Cardiac fibroblast (primary cell): Measurements from ENCODE around the gene TTYH3.

Experiments used
- DNase-seq, 2 donors: peaks; one replicate each; pipeline versions ENCODE4 v3.0.0 to v3.0.0-alpha.2; 2010; ENCODE audit warnings: low read depth in 2 of 2
- H3K4me3 ChIP-seq, 2 donors: replicated peaks in 1 of 2; 1 replicate in 1 of 2; 2 replicates in 1 of 2; pipeline ENCODE4 v1.5.1; 2011; ENCODE audit warnings: low read depth in 2 of 2, low read length in 2 of 2, mild to moderate bottlenecking in 2 of 2, moderate library complexity in 1 of 2
- CTCF ChIP-seq: IDR thresholded peaks from one replicate; pipeline ENCODE4 v1.5.1; 2011; ENCODE audit warnings: low read depth, mild to moderate bottlenecking, low read length, inconsistent platforms

The TTYH3 gene

DNA sequence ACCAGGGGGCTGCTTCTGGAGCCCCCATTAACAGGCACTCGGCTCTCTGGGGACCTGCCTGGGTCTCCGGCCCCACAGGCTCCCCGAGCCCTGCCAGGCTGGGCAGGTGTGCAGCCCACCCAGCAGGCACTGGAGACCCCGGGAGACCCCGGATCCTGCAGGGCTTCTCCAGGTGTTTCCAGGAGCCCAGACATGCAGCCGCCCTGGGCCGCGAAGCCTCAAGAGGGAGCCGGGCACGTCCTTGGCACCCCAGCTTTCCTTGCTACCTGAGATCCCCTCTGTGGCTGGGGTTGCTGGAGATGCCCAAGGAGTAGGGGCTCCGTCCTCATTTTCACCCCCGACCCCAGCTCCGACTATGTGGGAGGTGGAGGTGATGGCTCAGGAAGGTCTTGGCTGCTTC is 48.5 kb downstream of the TTYH3 start:
- TF ChIP-seq CTCF = no peak

DNA sequence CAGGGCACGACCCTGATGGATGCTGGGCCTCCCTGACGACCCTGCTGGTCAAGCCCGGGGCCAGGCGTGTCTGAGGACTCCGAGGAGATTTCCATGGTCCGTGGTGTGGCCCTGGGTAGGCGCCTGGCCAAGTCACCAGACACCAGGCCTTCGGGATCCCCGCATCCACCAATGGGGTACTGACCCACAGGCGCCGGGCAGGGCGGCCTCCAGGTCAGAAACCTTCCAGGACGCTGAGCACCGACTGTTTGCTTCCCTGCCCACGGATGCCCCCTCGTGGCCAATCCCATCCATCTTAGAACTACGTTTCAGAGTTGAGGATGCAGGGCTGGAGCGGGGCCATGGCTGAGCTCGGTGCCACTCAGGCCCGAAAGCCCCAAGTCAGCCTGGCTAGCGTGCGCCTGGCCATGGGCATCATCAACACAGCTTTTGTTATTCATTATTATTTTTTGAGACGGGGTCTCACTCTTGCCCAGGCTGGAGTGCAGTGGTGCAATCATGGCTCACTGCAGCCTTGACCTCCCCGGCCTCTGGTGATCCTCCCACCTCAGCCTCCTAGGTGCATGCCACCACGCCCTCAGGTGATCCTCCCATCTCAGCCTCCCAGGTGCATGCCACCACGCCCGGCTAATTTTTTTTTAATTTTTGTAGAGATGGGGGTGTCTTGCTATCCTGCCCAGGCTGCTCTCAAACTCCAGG is 49.2 kb downstream of the TTYH3 start:
- no peak overlapping the region for H3K4me3 ChIP-seq
- TF ChIP-seq CTCF = peak; percentile 82
- peak; percentile 76 to 80 for DNase-seq

More for the DNA sequence above, 48.5 kb downstream of the TTYH3 start:
- no peak for DNase-seq
- H3K4me3 ChIP-seq = no peak overlapping the region

- no peak overlapping the region for H3K4me3 ChIP-seq
- no peak for DNase-seq
- no peak for TF ChIP-seq CTCF
Observed at GRCh38 chr7:2681929-2682799, 50.4 kb downstream of the TTYH3 start.

- H3K4me3 ChIP-seq = no peak overlapping the region
- no peak for TF ChIP-seq CTCF
- DNase-seq = no peak
Observed at GRCh38 chr7:2684501-2684900, 52.7 kb downstream of the TTYH3 start.

- no peak for TF ChIP-seq CTCF
- H3K4me3 ChIP-seq = no peak overlapping the region
- DNase-seq = no peak
Observed at GRCh38 chr7:2686101-2686500, 54.3 kb downstream of the TTYH3 start.

- peak; percentile 46 for DNase-seq
- no peak for TF ChIP-seq CTCF
- no peak overlapping the region for H3K4me3 ChIP-seq
Observed at GRCh38 chr7:2687338-2687869, 55.6 kb downstream of the TTYH3 start.
